Measurements from ENCODE around the gene AMPH. TPM values are rescaled to one million over a fixed set of nuclear protein-coding genes. Genes with fewer than 3 reads are reported as not detected.

The AMPH gene
- total RNA-seq, 1 experiment from 2014 or later, result not detected

DNA sequence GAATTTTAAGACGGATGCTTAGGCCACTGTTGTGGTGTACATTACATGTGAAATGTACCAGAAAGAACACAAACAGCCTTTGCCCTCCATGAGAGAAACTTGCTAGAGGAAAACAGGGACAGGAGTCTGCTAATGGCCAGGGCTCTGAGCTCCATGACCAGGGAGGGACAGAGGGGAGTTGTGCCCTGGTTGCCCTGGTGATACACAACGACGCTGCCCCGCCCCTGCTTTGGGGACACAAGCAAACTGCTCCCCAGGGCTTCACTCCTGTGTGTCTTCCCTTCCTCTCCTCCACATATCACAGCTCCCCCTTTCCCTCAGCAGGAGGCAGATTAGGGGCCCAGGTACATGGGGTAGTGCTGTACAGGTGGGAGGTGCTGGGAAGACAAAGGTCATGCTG is 36.2 kb downstream of the AMPH start:
- Histone ChIP-seq H3K4me1 (ENCODE audit: insufficient read depth, low read length) (no peaks in the 10 kb centered on the region), H3K36me3 (ENCODE audit: low read depth, low read length) (no peaks in the 10 kb centered on the region), H3K4me2 (ENCODE audit: low read length) (no peak overlapping the region), H3K27ac (ENCODE audit: low read length) (no peak overlapping the region), H3K9me3 (ENCODE audit: low read length) (no peaks in the 10 kb centered on the region), H3K9ac (ENCODE audit: low read length) (no peak overlapping the region), H3K27me3 (ENCODE audit: low read length) (peaks cover 13% of the 10 kb centered on the region; the same call in 1 of the 2 replicates), H4K20me1 (ENCODE audit: low read length) (no peaks in the 10 kb centered on the region), H2AFZ (ENCODE audit: low read length) (no peak overlapping the region), H3F3A (ENCODE audit: low read length, unreplicated experiment) (no peaks in the 10 kb centered on the region), H3K79me2 (ENCODE audit: low read length) (no peaks in the 10 kb centered on the region), H3K9me2 (replicated peaks; ENCODE audit: low read length) (no peaks in the 10 kb centered on the region), H3K4me3 (ENCODE audit: low read length) (no peak overlapping the region)
- no peak for DNase-seq
- ChIA-PET CTCF (no interaction called here), POLR2A (ENCODE audit: unreplicated experiment) (no interaction called here)
- no peak for ATAC-seq
- TF ChIP-seq, protein P1, sequence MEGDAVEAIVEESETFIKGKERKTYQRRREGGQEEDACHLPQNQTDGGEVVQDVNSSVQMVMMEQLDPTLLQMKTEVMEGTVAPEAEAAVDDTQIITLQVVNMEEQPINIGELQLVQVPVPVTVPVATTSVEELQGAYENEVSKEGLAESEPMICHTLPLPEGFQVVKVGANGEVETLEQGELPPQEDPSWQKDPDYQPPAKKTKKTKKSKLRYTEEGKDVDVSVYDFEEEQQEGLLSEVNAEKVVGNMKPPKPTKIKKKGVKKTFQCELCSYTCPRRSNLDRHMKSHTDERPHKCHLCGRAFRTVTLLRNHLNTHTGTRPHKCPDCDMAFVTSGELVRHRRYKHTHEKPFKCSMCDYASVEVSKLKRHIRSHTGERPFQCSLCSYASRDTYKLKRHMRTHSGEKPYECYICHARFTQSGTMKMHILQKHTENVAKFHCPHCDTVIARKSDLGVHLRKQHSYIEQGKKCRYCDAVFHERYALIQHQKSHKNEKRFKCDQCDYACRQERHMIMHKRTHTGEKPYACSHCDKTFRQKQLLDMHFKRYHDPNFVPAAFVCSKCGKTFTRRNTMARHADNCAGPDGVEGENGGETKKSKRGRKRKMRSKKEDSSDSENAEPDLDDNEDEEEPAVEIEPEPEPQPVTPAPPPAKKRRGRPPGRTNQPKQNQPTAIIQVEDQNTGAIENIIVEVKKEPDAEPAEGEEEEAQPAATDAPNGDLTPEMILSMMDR (conservative IDR thresholded peaks at IDR 0.05; ENCODE audit: low read depth, low read length), result no peak
- BruUV-seq (replicated peaks), result no TSS peak
- intact Hi-C loops (cut with micrococcal nuclease), result no loop called here

DNA sequence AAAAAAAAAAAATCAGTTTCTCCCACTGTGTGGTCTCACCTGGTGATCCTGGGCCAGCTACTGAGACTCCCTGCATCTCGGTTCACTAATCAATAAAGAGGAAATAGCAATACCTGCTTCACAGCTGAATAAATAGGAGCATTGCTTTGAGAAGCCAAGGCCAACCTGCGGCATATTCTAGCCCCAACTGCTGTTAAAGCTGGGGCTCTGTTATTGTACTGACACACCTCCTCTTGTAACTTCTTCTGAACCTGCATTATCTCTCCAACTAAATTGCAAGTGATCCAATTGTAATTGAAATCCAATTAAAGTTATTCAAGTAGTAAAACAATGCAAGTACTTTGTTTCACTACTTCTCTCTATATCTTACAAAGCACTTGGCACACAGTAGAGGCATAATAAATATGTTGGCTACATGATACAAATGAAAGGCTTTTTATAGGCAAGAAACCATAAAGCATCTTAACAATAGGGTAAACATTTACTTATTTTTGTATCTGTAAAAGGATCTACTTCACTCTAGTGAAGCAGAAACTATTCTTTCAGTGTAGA is 38.4 kb downstream of the AMPH start:
- no peaks in the 10 kb centered on the region for H3K4me1 ChIP-seq (ENCODE audit: insufficient read depth, low read length)
- no peak overlapping the region for H3K9ac ChIP-seq (ENCODE audit: low read length)
- ATAC-seq (no peak), DNase-seq (no peak)
- H3F3A ChIP-seq (ENCODE audit: low read length, unreplicated experiment), result no peaks in the 10 kb centered on the region
- no peaks in the 10 kb centered on the region for H4K20me1 ChIP-seq (ENCODE audit: low read length)
- ChIA-PET CTCF (no interaction called here), POLR2A (ENCODE audit: unreplicated experiment) (no interaction called here)
- H3K27me3 ChIP-seq (ENCODE audit: low read length), result peaks cover 17% of the 10 kb centered on the region; the same call in 1 of the 2 replicates
- no peak overlapping the region for H3K27ac ChIP-seq (ENCODE audit: low read length)
- no peaks in the 10 kb centered on the region for H3K9me2 ChIP-seq (replicated peaks; ENCODE audit: low read length)
- no peak overlapping the region for H2AFZ ChIP-seq (ENCODE audit: low read length)
- no peaks in the 10 kb centered on the region for H3K36me3 ChIP-seq (ENCODE audit: low read depth, low read length)
- TF ChIP-seq, protein P1 (conservative IDR thresholded peaks at IDR 0.05; ENCODE audit: low read depth, low read length), result no peak
- TF ChIP-seq EZH2 (IDR thresholded peaks at IDR 0.05; ENCODE audit: low read length, unreplicated experiment) (no peak), EZH2phosphoT487 (IDR thresholded peaks at IDR 0.05; ENCODE audit: borderline replicate concordance, low read length) (no peak)
- intact Hi-C loops (cut with micrococcal nuclease), result no loop called here
- no peaks in the 10 kb centered on the region for H3K9me3 ChIP-seq (ENCODE audit: low read length)
- no peak overlapping the region for H3K4me3 ChIP-seq (ENCODE audit: low read length)
- no TSS peak for BruUV-seq (replicated peaks)
- H3K79me2 ChIP-seq (ENCODE audit: low read length), result no peaks in the 10 kb centered on the region
- H3K4me2 ChIP-seq (ENCODE audit: low read length), result no peak overlapping the region

DNA sequence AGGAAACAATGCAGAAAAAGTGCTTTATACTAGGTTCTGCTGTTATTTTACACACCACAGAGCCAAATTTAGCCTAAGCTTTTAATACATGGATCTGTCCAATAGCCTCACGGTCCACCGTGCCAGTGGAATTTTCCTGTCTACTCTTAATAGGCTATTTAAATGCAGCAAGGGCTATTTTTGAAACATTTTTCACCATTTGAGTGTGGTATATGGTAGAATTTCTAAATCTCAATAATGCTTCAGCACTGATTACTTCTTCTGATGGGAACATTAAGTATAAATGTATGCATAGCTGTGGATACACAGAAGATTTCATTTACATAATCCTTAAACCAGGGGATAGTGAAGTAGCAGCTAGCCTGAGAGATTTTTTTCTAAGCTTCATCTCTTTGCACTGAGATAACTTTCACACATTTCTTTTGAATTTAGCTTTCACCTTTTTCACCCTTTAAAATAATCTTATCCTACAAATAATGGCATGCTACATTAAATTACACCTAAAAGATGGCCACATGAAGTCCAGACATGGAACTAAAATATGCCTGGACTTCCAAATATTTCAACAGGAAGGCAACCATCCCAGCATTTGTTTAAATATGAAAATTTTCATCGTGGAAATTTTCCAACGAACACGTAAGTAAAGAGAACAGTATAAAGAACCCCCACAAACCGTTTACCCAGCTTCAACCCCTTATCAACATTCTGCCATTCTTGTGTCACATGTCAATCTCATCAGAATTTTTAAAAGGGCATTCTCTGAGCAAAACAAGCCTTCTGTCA is 45.4 kb downstream of the AMPH start:
- POLR2A ChIA-PET (ENCODE audit: unreplicated experiment), result no interaction called here
- TF ChIP-seq EZH2 (IDR thresholded peaks at IDR 0.05; ENCODE audit: low read length, unreplicated experiment), result no peak
- TF ChIP-seq EZH2phosphoT487 (IDR thresholded peaks at IDR 0.05; ENCODE audit: borderline replicate concordance, low read length), result no peak
- TF ChIP-seq, protein P1 (conservative IDR thresholded peaks at IDR 0.05; ENCODE audit: low read depth, low read length), result no peak

More for the DNA sequence above, 45.4 kb downstream of the AMPH start:
- no peaks in the 10 kb centered on the region for H3K9me2 ChIP-seq (replicated peaks; ENCODE audit: low read length)
- no peaks in the 10 kb centered on the region for H3K4me1 ChIP-seq (ENCODE audit: insufficient read depth, low read length)
- ATAC-seq, result no peak
- CTCF ChIA-PET, result no interaction called here
- no peaks in the 10 kb centered on the region for H4K20me1 ChIP-seq (ENCODE audit: low read length)
- H3K36me3 ChIP-seq (ENCODE audit: low read depth, low read length), result no peaks in the 10 kb centered on the region
- intact Hi-C loops (cut with micrococcal nuclease), result no loop called here
- no peaks in the 10 kb centered on the region for H3K79me2 ChIP-seq (ENCODE audit: low read length)
- peaks cover 37% of the 10 kb centered on the region for H3K27me3 ChIP-seq (ENCODE audit: low read length)
- no TSS peak for BruUV-seq (replicated peaks)
- H3K9me3 ChIP-seq (ENCODE audit: low read length), result no peaks in the 10 kb centered on the region
- DNase-seq, result no peak
- H3K27ac ChIP-seq (ENCODE audit: low read length), result no peak overlapping the region
- H3F3A ChIP-seq (ENCODE audit: low read length, unreplicated experiment), result no peaks in the 10 kb centered on the region
- no peak overlapping the region for H3K4me2 ChIP-seq (ENCODE audit: low read length)
- H3K4me3 ChIP-seq (ENCODE audit: low read length), result no peak overlapping the region
- H3K9ac ChIP-seq (ENCODE audit: low read length), result no peak overlapping the region
- H2AFZ ChIP-seq (ENCODE audit: low read length), result no peak overlapping the region
